HG02973 (cell line): ENCODE data around the gene LRP1.

Experiments used
- ATAC-seq: cut with Tn5 transposase; IDR thresholded peaks from one replicate; pipeline ENCODE4 v1.9.1; 2021; ENCODE audit warnings: moderate library complexity; ENCODE audit not compliant: unreplicated experiment

LRP1 gene

GRCh38 chr12:57133013-57133569 is 4.8 kb downstream of the LRP1 start:
- ATAC-seq: no peak

- no peak for ATAC-seq
These were observed 5.6 kb downstream of the LRP1 start for GRCh38 chr12:57133916-57134315.

GRCh38 chr12:57134949-57135348 is 6.7 kb downstream of the LRP1 start:
- no peak for ATAC-seq

- ATAC-seq: no peak
These were observed 7.4 kb downstream of the LRP1 start for GRCh38 chr12:57135527-57136326.

- no peak for ATAC-seq
These were observed 10.4 kb downstream of the LRP1 start for GRCh38 chr12:57138526-57139272.

- ATAC-seq: no peak
These were observed 11.7 kb downstream of the LRP1 start for GRCh38 chr12:57139796-57140649.

GRCh38 chr12:57141249-57141648 is 13.0 kb downstream of the LRP1 start:
- no peak for ATAC-seq

- no peak for ATAC-seq
These were observed 13.8 kb downstream of the LRP1 start for GRCh38 chr12:57142121-57142520.

GRCh38 chr12:57142727-57143126 is 14.4 kb downstream of the LRP1 start:
- ATAC-seq: no peak

GRCh38 chr12:57143454-57143853 is 15.2 kb downstream of the LRP1 start:
- no peak for ATAC-seq

GRCh38 chr12:57145460-57146059 is 17.3 kb downstream of the LRP1 start:
- ATAC-seq: no peak

- ATAC-seq: no peak
These were observed 17.8 kb downstream of the LRP1 start for GRCh38 chr12:57146092-57146491.

GRCh38 chr12:57146961-57147944 is 19.0 kb downstream of the LRP1 start, which contains the start of gene LRP1-AS:
LRP1-AS (minus strand) TSS chr12:57147619.
- ATAC-seq: no peak

GRCh38 chr12:57148469-57149244 is 20.4 kb downstream of the LRP1 start:
- no peak for ATAC-seq

- ATAC-seq: no peak
These were observed 21.1 kb downstream of the LRP1 start for GRCh38 chr12:57149245-57149900.

- no peak for ATAC-seq
These were observed 22.2 kb downstream of the LRP1 start for GRCh38 chr12:57150400-57151000.

GRCh38 chr12:57151741-57152630 is 23.7 kb downstream of the LRP1 start:
- no peak for ATAC-seq
